ENCODE measurements around the gene WDR77.

WDR77 gene

DNA sequence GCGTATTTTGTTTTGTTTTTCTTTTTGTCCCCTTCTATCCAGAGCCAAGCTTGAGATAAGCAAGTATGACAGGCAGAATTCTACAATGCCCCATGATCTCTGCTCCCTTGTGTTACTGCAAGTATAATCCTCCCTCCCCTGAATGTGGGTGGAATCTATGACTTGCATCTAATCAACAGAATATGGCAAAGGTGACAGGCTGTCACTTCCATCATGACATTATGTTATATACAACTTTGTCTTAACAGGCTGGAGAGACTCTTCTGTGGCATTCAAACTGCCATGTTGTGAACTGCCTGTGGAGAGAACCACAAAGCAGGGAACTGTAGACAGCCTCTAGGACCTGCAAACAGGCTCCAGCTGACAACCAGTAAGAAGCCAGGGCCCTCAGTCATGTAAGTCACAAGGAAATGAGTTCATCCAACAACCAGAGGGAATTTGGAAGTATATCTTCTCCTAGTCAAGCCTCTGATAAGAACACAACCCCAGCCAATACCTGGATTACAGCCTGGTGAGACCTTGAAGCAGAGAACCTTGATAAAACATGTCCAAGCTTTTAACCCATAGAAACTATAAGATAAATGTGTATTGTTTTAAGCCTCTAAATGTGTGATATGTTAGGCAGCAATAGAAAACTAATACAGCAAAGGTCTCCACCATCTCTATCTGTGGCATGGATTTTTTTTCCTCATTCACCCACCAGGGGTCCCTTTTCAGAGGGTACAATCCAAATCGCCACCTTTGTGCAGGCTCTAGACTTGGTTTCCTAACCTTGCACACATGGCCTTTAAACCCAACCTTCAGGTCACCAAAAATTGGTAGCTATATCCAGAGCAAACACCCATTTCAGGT, 19.0 kb upstream of the WDR77 start:
- no peak for DNase-seq (ENCODE audit: low read depth)
- no peak overlapping the region for H3K4me3 ChIP-seq (ENCODE audit: control insufficient read depth, low read depth, low read length)
- TF ChIP-seq CTCF (conservative IDR thresholded peaks at IDR 0.05; ENCODE audit: control insufficient read depth, insufficient read depth, low read depth, low read length) = no peak

- DNase-seq (ENCODE audit: low read depth) = no peak
- TF ChIP-seq CTCF (conservative IDR thresholded peaks at IDR 0.05; ENCODE audit: control insufficient read depth, insufficient read depth, low read depth, low read length) = no peak
- no peak overlapping the region for H3K4me3 ChIP-seq (ENCODE audit: control insufficient read depth, low read depth, low read length)
Observed at GRCh38 chr1:111466480-111466879, 17.4 kb upstream of the WDR77 start.

- no peak for DNase-seq (ENCODE audit: low read depth)
- no peak overlapping the region for H3K4me3 ChIP-seq (ENCODE audit: control insufficient read depth, low read depth, low read length)
- TF ChIP-seq CTCF (conservative IDR thresholded peaks at IDR 0.05; ENCODE audit: control insufficient read depth, insufficient read depth, low read depth, low read length) = no peak
Observed at GRCh38 chr1:111465754-111466153, 16.7 kb upstream of the WDR77 start.

GRCh38 chr1:111463029-111463683, 14.1 kb upstream of the WDR77 start:
- no peak overlapping the region for H3K4me3 ChIP-seq (ENCODE audit: control insufficient read depth, low read depth, low read length)
- TF ChIP-seq CTCF (conservative IDR thresholded peaks at IDR 0.05; ENCODE audit: control insufficient read depth, insufficient read depth, low read depth, low read length) = no peak
- DNase-seq (ENCODE audit: low read depth) = peak; percentile 82

DNA sequence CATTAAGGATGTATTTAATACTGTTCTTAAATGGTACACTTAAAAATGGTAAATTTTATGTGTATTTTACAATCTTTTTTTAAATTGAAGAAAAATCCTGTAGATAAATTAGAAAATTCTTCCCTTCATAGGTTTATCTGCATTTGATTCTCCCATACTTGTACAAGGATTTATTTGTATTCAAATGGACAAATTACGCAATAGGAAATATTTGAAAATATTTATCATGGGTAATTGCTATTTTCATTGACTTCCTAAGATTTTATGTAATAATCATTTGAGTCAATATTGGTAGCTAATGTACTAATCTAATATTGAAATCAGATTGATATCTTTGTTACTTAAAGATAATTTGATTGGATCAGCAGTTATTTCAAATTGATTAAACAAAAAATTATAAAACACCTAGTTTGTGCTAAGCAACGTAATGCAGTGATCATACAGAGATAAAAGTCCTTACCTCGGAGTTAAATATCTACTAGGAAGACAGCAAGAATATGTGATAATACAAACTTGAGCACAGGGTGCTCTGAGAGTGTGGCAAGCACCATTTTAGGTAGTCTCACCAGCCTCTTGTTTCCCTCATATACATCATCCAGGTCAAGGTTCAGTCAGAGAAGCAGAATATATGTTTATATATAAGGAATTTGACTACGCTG, 13.4 kb upstream of the WDR77 start:
- no peak overlapping the region for H3K4me3 ChIP-seq (ENCODE audit: control insufficient read depth, low read depth, low read length)
- DNase-seq (ENCODE audit: low read depth) = no peak
- no peak for TF ChIP-seq CTCF (conservative IDR thresholded peaks at IDR 0.05; ENCODE audit: control insufficient read depth, insufficient read depth, low read depth, low read length)

DNA sequence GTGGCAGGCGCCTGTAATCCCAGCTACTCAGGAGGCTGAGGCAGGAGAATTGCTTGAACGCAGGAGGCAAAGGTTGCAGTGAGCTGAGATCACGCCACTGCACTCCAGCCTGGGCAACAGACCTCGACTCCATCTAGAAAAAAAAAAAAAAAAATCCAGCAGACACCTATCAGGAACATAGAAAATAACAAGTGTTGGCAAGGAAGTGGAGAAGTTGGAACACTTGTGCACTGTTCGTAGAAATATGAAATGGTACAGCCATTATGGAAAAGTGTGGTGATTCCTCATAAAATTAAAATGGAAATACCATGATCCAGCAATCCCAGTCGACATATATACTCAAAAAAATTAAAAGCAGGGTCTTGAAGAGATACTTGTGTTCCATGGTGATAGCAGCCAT, 12.7 kb upstream of the WDR77 start:
- no peak for DNase-seq (ENCODE audit: low read depth)
- H3K4me3 ChIP-seq (ENCODE audit: control insufficient read depth, low read depth, low read length) = no peak overlapping the region
- TF ChIP-seq CTCF (conservative IDR thresholded peaks at IDR 0.05; ENCODE audit: control insufficient read depth, insufficient read depth, low read depth, low read length) = no peak

Measured in fibroblast of mammary gland (primary cell).